ENCODE results near the gene CD40.
"Not testable (repeated sequence)": the region's sequence is repeated elsewhere in the genome, so short reads cannot be mapped to it uniquely, and the experiment has no call there.

CD40 gene

DNA sequence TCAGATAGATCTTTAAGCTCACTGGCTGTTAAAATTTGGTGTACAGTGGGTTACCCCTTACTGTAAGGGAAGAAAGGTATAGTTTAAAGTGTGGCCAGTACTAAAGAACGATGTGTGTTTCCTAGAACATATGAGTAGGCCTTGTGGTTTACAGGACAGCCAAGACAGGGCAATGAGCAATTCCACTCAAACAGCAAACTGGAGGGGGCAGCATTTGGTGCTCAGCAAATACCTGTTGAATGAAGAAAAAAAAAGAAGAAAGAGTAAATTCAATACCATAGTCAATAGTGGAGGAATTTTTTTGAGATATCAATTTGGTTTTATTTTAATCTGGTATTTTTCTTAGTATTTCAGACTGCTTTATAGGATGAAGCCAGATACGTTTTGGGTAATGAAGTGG is 24.6 kb upstream of the CD40 start:
- DNase-seq (ENCODE audit: low read depth in 2 of 2): no peak

DNA sequence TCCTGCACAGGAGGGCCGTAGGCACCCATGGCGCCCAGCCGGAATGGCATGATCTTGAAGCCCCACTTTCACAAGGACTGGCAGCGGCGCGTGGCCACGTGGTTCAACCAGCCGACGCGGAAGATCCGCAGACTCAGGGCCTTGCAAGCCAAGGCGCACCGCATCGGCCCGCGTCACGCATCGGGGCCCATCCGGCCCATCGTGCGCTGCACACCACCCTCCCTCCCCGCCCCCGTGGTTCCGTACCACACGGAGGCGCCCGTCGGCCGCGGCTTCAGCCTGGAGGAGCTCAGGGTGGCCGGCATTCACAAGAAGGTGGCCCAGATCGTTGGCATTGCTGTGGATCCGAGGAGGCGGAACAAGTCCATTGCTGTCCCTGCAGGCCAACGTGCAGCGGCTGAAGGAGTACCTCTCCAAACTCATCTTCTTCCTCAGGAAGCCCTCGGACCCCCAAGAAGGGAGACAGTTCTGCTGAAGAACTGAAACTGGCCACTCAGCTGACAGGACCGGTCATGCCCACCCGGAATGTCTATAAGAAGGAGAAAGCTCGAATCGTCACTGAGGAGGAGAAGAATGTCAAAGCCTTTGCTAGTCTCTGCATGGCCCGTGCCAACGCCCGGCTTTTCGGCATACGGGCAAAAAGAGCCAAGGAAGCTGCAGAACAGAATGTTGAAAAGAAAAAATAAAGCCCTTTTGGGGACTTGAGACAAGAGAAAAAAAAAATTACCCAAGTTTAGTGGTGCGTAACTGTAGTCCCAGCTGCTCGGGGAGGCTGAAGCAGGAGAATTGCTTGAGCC is 18.4 kb upstream of the CD40 start:
- no peak for DNase-seq (ENCODE audit: low read depth in 2 of 2)

DNA sequence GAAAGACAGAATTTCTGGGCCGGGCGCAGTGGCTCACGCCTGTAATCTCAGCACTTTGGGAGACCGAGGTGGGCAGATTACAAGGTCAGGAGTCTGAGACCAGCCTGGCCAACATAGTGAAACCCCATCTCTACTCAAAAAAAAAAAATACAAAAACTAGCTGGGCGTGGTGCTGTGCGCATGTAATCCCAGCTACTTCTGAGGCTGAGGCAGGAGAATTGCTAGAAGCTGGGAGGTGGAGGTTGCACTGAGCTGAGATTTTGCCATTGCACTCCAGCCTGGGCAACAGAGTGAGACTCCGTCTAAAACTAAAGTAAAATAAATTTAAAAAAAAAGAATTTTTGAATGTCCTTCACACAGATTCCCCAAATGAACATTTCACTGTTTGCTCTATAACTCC is 17.7 kb upstream of the CD40 start:
- not testable (repeated sequence) for DNase-seq (ENCODE audit: low read depth in 2 of 2)

- DNase-seq (ENCODE audit: low read depth in 2 of 2): no peak
Measured at GRCh38 chr20:46100988-46101387, 17.1 kb upstream of the CD40 start.

DNA sequence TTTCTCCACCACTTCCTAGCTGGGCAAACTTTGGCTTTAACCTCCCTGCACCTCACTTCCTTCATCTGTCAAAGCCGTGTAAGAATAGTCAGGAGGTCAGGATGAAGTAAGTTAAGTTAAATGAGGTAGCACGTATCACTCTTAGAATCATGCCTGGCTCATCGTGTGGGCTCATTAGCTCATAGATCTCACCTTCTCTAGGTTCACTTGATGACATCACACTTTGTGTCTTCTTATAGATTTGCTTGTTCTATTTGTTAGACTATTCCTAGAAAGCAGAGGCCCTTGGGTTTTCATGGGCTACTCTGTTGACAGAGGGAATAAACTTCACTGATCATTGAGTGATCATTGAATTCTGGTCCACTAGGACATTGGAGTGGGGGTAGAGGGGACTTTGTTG is 16.2 kb upstream of the CD40 start:
- no peak for DNase-seq (ENCODE audit: low read depth in 2 of 2)

- DNase-seq (ENCODE audit: low read depth in 2 of 2): no peak
Measured at GRCh38 chr20:46102940-46103339, 15.2 kb upstream of the CD40 start.

DNA sequence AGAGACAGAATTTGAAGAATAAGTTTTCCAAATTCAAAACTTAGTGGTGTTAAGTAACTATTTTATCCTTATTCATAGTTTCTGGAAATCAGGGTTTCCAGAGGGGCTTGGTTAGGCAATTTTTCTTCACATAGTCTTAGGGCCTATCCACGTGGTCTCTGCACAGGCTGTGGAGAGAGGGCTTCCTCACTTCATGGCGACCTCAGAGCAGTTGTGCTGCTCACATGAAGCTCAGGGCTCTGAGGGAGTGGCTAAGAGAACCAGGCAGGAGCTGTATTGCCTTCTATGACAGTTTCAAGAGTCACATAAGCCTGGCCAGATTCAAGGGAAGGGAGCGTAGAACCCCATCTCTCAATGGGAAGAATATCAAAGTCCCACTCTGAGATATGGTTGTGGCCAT is 13.9 kb upstream of the CD40 start:
- DNase-seq (ENCODE audit: low read depth in 2 of 2): no peak

DNA sequence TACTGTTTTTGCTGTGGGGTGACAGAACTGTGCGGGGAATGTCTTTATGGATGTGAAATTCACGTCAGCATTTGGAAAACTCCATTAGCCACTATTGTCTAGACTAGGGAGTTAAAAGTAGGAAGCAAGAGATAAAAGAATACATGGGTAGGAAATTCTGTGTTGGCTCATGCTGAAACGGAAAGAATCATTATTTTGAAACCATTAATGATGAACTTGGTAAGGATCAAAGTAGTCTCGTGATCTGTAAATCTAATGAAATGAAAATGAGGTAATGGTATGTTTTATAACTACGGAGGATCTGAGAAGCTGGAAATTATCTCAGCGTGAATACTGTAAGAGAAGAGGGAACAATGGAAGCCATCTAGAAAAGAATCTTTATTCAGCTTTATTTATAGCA is 11.1 kb upstream of the CD40 start:
- no peak for DNase-seq (ENCODE audit: low read depth in 2 of 2)

GRCh38 chr20:46108435-46108841 is 9.7 kb upstream of the CD40 start:
- DNase-seq (ENCODE audit: low read depth in 2 of 2): no peak

DNA sequence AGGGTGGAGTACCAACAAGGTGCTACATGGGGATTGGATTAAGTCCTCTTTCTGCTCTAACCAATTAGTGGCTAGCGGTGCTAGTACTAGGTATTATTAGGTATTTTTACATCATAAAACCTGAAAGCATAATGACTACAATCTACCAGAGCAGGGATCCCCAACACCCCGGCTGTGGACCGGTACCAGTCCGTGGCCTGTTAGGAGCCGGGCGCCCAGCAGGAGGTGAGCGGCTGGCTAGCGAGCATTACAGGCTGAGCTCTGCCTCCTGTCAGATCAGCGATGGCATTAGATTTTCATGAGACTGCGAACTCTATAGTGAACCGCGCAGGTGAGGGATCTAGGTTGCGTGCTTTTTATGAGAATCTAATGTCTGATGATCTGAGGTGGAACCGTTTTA is 9.1 kb upstream of the CD40 start:
- no peak for DNase-seq (ENCODE audit: low read depth in 2 of 2)

- DNase-seq (ENCODE audit: low read depth in 2 of 2): no peak
Measured at GRCh38 chr20:46111028-46111835, 6.9 kb upstream of the CD40 start.

DNA sequence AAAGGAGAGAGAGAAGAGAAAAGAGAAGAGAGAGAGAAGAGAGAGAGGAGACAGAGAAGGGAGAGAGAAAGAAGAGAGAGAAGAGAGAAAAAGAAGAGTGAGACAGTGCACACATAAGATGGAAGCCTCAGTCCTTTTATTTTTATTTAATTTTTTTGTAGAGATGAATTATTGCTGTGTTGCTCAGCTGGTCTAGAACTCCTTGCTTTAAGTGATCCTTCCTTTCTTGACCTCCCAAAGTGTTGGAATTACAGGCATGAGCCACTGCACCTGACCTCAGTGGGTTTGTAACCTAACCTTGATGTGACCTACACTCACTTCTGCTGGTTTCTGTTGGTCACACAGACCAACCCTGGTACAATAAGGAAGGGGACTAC is 6.3 kb upstream of the CD40 start:
- DNase-seq (ENCODE audit: low read depth in 2 of 2): no peak

DNA sequence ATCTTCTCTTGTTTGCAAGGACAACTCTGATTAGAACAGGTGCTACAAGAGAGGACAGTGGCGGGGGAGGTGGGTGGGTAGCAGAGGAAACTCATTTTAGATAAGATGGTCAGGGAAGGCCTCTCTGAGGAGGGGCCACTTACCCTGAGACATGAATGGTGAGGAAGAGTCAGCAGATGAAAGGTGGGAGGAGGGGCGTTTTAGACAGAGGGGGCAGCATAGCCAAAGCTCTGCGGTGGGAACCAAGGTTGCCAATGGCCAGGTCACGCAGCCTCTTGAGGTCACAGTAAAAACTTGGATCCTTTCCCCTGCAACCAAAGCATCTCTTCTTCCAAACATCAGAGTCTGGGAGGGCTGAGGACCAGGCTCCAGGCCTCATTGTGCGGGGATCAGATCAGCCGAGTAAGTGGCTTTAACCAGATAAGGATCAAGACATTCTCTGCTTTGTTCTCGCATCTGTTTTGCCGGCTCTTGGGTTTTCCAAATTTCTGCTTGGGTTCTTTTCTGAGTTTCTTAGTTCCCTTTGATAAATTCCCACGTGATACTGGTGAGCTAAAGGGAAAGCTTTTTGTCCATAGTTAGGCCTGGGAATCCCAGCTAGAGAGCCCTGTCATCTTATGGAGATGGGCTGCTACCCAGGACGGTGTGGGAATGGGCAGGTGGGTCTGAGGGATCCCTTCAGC is 5.5 kb upstream of the CD40 start:
- no peak for DNase-seq (ENCODE audit: low read depth in 2 of 2)

DNA sequence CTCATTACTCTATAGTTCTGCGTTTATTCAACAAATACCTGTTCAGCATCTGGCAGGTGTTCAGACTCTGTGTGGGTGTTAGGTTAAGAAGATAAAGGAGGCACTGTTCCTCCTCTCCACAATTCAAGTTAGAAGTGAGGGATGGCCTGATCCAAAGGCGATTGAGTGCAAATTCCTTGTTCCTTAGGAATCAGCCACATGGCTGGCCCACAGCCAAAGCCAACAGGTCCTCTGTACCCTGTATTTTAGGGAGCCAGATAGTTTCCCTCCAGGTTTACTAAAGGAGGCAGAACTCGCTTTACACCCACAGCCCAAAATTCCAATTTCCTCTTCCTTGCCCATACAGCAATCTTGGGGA is 5.0 kb upstream of the CD40 start:
- DNase-seq (ENCODE audit: low read depth in 2 of 2): no peak

- no peak for DNase-seq (ENCODE audit: low read depth in 2 of 2)
Measured at GRCh38 chr20:46114449-46114848, 3.7 kb upstream of the CD40 start.

GRCh38 chr20:46118481-46119020 is 437 bp downstream of the CD40 start:
- no peak for DNase-seq (ENCODE audit: low read depth in 2 of 2)

DNA sequence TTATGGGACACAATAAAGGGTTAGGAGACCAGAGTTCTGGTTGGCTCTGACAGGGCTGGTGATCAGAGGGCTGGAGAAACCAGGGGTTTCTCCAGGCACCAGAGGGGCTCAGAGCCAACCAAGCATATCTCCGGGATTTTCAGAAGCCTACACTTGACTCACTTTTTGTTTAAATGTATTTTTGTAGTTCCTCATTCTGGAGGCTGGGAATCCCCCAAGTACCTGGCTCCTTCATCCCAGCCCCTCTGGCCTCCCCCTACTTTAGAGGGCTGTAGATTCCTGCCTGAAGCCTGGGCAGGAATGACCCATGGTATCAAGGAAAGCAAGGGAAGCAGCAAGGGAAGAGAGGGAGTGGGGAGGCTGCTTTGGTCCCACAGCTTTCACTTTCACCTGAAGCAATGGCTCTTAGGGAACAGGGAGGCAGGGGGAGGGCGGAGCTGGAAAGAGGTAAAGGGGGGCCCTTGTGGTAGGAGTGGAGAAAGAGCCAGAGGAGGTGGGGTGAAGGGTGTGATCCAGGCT is 973 bp downstream of the CD40 start:
- no peak for DNase-seq (ENCODE audit: low read depth in 2 of 2)

- no peak for DNase-seq (ENCODE audit: low read depth in 2 of 2)
Measured at GRCh38 chr20:46119547-46119946, 1.4 kb downstream of the CD40 start.

DNA sequence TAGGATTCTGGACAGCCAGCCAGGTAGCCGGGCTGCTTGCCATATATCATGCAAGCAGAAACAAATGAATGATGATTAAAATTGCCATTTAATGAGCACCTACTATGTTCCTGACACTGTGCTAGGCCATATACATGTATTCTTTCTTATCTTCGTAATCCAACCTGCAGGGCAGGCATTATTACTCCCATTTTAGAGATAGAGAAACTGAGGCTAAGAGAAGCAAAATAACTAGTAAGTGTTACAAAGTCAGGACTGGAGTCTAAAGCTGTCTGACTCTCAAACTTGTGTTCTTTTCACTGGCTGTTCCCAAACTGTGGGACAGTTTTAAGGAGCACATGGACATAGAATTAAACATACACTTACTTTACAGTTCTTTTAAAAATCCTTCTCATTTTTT is 2.0 kb downstream of the CD40 start:
- no peak for DNase-seq (ENCODE audit: low read depth in 2 of 2)

- DNase-seq (ENCODE audit: low read depth in 2 of 2): no peak
Measured at GRCh38 chr20:46121184-46121930, 3.2 kb downstream of the CD40 start.

DNA sequence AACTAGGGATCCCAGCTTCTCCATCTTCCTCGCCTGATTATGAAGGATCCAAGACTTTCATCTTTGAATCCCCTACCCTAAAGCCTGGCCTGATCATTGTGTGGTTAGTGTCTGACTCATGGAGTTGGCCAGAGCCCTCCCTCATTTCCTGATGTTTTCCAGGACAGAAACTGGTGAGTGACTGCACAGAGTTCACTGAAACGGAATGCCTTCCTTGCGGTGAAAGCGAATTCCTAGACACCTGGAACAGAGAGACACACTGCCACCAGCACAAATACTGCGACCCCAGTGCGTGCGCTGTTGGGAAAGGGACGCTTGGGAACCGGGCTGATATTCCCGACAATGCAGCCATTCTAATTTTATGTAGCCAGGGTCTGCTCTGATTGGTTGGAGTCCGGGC is 4.0 kb downstream of the CD40 start:
- no peak for DNase-seq (ENCODE audit: low read depth in 2 of 2)

Data from activated CD4-positive, alpha-beta T cell treated with anti-CD3 and anti-CD28 coated beads for 24 hours (primary cell).